Spleen (tissue), 3 donors: ENCODE data around the gene MAN2B1.
"Not testable (repeated sequence)": the region's sequence is repeated elsewhere in the genome, so short reads cannot be mapped to it uniquely, and the experiment has no call there.

Experiments
- POLR2A ChIP-seq, 3 donors: fragments of 450-650 bp; IDR thresholded peaks; one replicate each; pipeline ENCODE4 v1.5.1; 2017; ENCODE audit warnings: antibody characterized with exemption in 3 of 3, mild to moderate bottlenecking in 1 of 3
- POLR2AphosphoS5 ChIP-seq, 3 donors: sonication (generic); formaldehyde crosslinking; IDR thresholded peaks; one replicate each; pipeline ENCODE4 v1.5.1; 2017; ENCODE audit warnings: antibody characterized with exemption in 3 of 3

- not testable (repeated sequence) for TF ChIP-seq POLR2A, POLR2AphosphoS5 (IDR thresholded peaks at IDR 0.05)
Observed at GRCh38 chr19:12713304-12713703, 46.8 kb upstream of the MAN2B1 start.
